Measurements from ENCODE around the gene CREG2. TPM values are rescaled to one million over a fixed set of nuclear protein-coding genes. Genes with fewer than 3 reads are reported as not detected.
"Not testable (repeated sequence)": the region's sequence is repeated elsewhere in the genome, so short reads cannot be mapped to it uniquely, and the experiment has no call there.

CREG2 gene
- total RNA-seq, 1 donor from 2014 or later: 9.8 TPM

- DNase-seq (ENCODE audit: low spot score in 2 of 2) (peak; percentile 25 to 30), FAIRE-seq (no peak)
Measured at GRCh38 chr2:101349893-101350662, 37.2 kb downstream of the CREG2 start.

GRCh38 chr2:101348883-101349282 is 38.4 kb downstream of the CREG2 start:
- DNase-seq (ENCODE audit: low spot score in 2 of 2) (no peak), FAIRE-seq (no peak)

- FAIRE-seq (no peak), DNase-seq (ENCODE audit: low spot score in 2 of 2) (no peak)
Measured at GRCh38 chr2:101346909-101347308, 40.4 kb downstream of the CREG2 start.

- FAIRE-seq: no peak
- DNase-seq (ENCODE audit: low spot score in 2 of 2): peak in 1 of 2 donors; percentile 23
Measured at GRCh38 chr2:101344137-101344536, 43.2 kb downstream of the CREG2 start.

- DNase-seq (ENCODE audit: low spot score in 2 of 2): no peak
- FAIRE-seq: no peak
Measured at GRCh38 chr2:101342625-101343008, 44.7 kb downstream of the CREG2 start.

- DNase-seq (ENCODE audit: low spot score in 2 of 2) (peak; percentile 41 to 70), FAIRE-seq (no peak)
Measured at GRCh38 chr2:101341901-101342624, 45.2 kb downstream of the CREG2 start.

- no peak for FAIRE-seq
Measured at GRCh38 chr2:101341421-101341820, 45.9 kb downstream of the CREG2 start.

GRCh38 chr2:101340141-101340551 is 47.2 kb downstream of the CREG2 start:
- FAIRE-seq: no peak

More at GRCh38 chr2:101341421-101341820, 45.9 kb downstream of the CREG2 start:
- DNase-seq (ENCODE audit: low spot score in 2 of 2): no peak

GRCh38 chr2:101339266-101339880 is 47.9 kb downstream of the CREG2 start:
- no peak for DNase-seq (ENCODE audit: low spot score in 2 of 2)
- FAIRE-seq: no peak

More at GRCh38 chr2:101340141-101340551, 47.2 kb downstream of the CREG2 start:
- no peak for DNase-seq (ENCODE audit: low spot score in 2 of 2)

- FAIRE-seq (no peak), DNase-seq (ENCODE audit: low spot score in 2 of 2) (no peak)
Measured at GRCh38 chr2:101337877-101338276, 49.4 kb downstream of the CREG2 start.

GRCh38 chr2:101332885-101333766 is 54.2 kb downstream of the CREG2 start:
- DNase-seq (ENCODE audit: low spot score in 2 of 2) (no peak), FAIRE-seq (no peak)

- no peak for FAIRE-seq
- no peak for DNase-seq (ENCODE audit: low spot score in 2 of 2)
Measured at GRCh38 chr2:101331202-101331601, 56.1 kb downstream of the CREG2 start.

- FAIRE-seq (no peak), DNase-seq (ENCODE audit: low spot score in 2 of 2) (no peak)
Measured at GRCh38 chr2:101330253-101330933, 56.9 kb downstream of the CREG2 start.

GRCh38 chr2:101329026-101329425 is 58.3 kb downstream of the CREG2 start:
- FAIRE-seq (no peak), DNase-seq (ENCODE audit: low spot score in 2 of 2) (no peak)

GRCh38 chr2:101328474-101329007 is 58.8 kb downstream of the CREG2 start:
- FAIRE-seq (no peak), DNase-seq (ENCODE audit: low spot score in 2 of 2) (no peak)

- FAIRE-seq: no peak
- DNase-seq (ENCODE audit: low spot score in 2 of 2): no peak
Measured at GRCh38 chr2:101327863-101328394, 59.4 kb downstream of the CREG2 start.

GRCh38 chr2:101325425-101325824 is 61.9 kb downstream of the CREG2 start:
- no peak for FAIRE-seq
- no peak for DNase-seq (ENCODE audit: low spot score in 2 of 2)

- not testable (repeated sequence) for FAIRE-seq; DNase-seq (ENCODE audit: low spot score in 2 of 2)
Measured at GRCh38 chr2:101316568-101316967, 70.7 kb downstream of the CREG2 start.

GRCh38 chr2:101311696-101312017 is 75.6 kb downstream of the CREG2 start:
- FAIRE-seq (no peak), DNase-seq (ENCODE audit: low spot score in 2 of 2) (no peak)
